AG09309 (cell line): ENCODE results near the gene ATP10A.
A peak's percentile ranks its signal among the peaks of the same experiment; 100 is the strongest.
"Not testable (repeated sequence)": the region's sequence is repeated elsewhere in the genome, so short reads cannot be mapped to it uniquely, and the experiment has no call there.

ENCODE experiments used
- DNase-seq: peaks from one replicate; pipeline ENCODE4 v3.0.0-alpha.2; 2010; ENCODE audit warnings: low read depth
- H3K4me3 ChIP-seq: 2 replicates; pipeline ENCODE4 v1.5.1; 2011; ENCODE audit warnings: mild to moderate bottlenecking, low read depth, low read length, moderate library complexity; ENCODE audit not compliant: control insufficient read depth
- TF ChIP-seq, protein P1 (sequence below): IDR thresholded peaks from 2 replicates; pipeline ENCODE4 v1.5.1; 2011; ENCODE audit warnings: mild to moderate bottlenecking, low read depth, low read length, inconsistent platforms; ENCODE audit not compliant: insufficient read depth, control insufficient read depth; ENCODE audit errors: missing control alignments

The ATP10A gene

DNA sequence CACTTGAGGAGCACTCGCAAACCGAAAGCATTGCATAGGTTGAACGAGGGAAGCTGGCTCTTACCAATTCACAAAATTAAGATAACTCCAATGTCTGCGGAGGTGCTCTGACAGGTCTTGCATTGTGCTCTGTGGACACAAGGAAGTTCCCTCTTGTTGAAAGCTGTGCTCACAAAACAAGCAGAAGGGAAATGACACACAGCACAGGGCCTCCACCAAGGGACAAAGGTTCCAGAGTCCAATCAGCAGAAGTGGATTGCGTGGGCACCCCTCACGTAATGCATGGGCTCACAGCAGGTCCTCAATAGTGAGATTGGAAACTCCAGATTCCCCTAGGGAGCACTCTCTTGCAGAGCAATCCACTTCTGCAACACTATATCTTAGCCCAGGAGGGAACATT, 89.9 kb downstream of the ATP10A start:
- no peak overlapping the region for H3K4me3 ChIP-seq
- TF ChIP-seq, protein P1, sequence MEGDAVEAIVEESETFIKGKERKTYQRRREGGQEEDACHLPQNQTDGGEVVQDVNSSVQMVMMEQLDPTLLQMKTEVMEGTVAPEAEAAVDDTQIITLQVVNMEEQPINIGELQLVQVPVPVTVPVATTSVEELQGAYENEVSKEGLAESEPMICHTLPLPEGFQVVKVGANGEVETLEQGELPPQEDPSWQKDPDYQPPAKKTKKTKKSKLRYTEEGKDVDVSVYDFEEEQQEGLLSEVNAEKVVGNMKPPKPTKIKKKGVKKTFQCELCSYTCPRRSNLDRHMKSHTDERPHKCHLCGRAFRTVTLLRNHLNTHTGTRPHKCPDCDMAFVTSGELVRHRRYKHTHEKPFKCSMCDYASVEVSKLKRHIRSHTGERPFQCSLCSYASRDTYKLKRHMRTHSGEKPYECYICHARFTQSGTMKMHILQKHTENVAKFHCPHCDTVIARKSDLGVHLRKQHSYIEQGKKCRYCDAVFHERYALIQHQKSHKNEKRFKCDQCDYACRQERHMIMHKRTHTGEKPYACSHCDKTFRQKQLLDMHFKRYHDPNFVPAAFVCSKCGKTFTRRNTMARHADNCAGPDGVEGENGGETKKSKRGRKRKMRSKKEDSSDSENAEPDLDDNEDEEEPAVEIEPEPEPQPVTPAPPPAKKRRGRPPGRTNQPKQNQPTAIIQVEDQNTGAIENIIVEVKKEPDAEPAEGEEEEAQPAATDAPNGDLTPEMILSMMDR: no peak
- DNase-seq: no peak

GRCh38 chr15:25772500-25772899, 90.6 kb downstream of the ATP10A start:
- TF ChIP-seq, protein P1: no peak
- H3K4me3 ChIP-seq: no peak overlapping the region
- DNase-seq: no peak

DNA sequence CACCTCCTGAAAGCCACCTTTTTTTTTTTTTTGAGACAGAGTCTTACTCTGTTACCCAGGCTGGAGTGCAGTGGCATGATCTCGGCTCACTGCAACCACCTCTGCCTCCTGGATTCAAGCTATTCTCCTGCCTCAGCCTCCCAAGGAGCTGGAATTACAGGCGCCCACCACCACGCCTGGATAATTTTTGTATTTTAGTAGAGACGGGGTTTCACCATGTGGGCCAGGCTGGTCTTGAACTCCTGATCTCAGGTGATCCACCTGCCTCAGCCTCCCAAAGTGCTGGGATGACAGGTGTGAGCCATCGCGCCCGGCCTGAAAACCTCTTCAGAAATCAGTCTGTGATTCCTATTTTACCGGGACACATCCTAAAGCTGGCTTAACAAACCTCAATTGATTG, 91.4 kb downstream of the ATP10A start:
- not testable (repeated sequence) for DNase-seq, H3K4me3 ChIP-seq

DNA sequence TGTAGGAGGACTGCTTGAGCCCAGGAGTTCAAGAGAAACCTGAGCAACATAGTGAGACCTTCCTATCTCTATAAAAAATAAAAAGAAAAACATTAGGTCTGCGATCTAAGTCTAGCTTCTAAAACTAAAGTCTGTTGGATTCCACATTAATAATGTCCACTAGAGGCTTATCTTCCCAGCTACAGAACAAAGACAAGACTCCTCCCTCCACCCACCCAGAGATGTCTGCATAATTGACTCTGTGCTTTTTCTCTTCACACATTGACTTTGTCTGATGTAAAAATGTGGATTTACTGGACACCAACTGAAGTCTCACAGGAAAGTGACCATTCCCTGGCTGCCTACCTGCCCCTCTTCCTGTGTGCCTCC, 91.8 kb downstream of the ATP10A start:
- no peak for DNase-seq
- TF ChIP-seq, protein P1: peak; percentile 11
- H3K4me3 ChIP-seq: no peak overlapping the region

- TF ChIP-seq, protein P1: no peak
- no peak overlapping the region for H3K4me3 ChIP-seq
- no peak for DNase-seq
These were observed 92.3 kb downstream of the ATP10A start for GRCh38 chr15:25770618-25771337.

DNA sequence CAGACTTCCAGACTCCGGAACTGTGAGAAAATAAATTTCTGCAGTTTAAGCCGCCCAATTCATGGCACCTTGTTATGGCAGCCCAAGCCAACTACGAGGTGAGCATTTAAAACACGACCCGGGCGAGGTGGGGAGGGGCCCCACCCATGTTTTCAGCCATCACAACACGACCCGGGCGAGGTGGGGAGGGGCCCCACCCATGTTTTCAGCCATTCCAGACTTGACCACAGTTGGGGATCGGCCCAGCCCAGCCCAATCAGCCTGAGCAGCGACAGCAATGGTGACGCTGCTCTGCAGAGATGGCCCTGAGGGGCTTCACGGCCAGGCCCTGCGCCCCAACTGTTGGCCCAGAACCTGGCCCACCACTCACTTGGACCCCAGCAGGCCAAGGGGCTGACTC, 93.1 kb downstream of the ATP10A start:
- TF ChIP-seq, protein P1: no peak
- no peak overlapping the region for H3K4me3 ChIP-seq
- DNase-seq: no peak

DNA sequence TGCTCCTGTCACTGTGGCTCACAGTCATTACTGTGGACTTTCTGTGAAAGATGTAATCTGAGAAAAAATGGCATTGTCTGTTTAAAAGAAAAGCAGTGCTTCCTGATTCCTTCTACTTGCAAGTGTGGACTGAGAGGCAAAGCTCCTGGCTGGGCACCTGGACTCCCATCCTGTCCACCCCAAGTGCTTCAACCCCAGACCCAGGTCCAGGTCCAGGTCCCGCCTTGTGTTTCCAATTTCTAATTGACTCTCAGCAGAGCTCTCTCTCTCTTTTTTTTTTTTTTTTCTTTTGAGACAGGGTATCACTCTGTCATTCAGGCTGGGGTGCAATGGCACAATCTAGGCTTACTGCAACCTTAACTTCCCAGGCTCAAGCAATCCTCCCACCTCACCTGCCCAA, 94.9 kb downstream of the ATP10A start:
- TF ChIP-seq, protein P1: no peak
- no peak overlapping the region for H3K4me3 ChIP-seq
- DNase-seq: no peak
